Mucosa of gallbladder (tissue), 1 donor: ENCODE measurements around the gene RRAD. TPM values are rescaled to one million over a fixed set of nuclear protein-coding genes. Genes with fewer than 3 reads are reported as not detected.
"Not testable (repeated sequence)": the region's sequence is repeated elsewhere in the genome, so short reads cannot be mapped to it uniquely, and the experiment has no call there.

Experiments used
- DNase-seq: peaks from one replicate; pipeline ENCODE4 v3.0.0-alpha.2; 2020; ENCODE audit warnings: low spot score
- total RNA-seq: library from RNA; stranded (reverse); gene quantifications from one replicate; pipeline ENCODE4 v1.2.1, GENCODE V29; 2021
- donor health status: DM: no; HTN: no; CAD: no.

RRAD gene
- total RNA-seq, 1 donor from 2014 or later = 9.4 TPM

GRCh38 chr16:66900721-66901441 is 24.5 kb downstream of the RRAD start:
- peak; percentile 69 for DNase-seq

GRCh38 chr16:66899945-66900710 is 25.2 kb downstream of the RRAD start:
- peak; percentile 89 for DNase-seq

GRCh38 chr16:66899310-66899944 is 25.9 kb downstream of the RRAD start:
- no peak for DNase-seq

- no peak for DNase-seq
Measured at GRCh38 chr16:66898933-66899309, 26.4 kb downstream of the RRAD start.

GRCh38 chr16:66898207-66898606 is 27.1 kb downstream of the RRAD start:
- DNase-seq = peak; percentile 52

GRCh38 chr16:66896682-66897081 is 28.7 kb downstream of the RRAD start:
- DNase-seq = not testable (repeated sequence)

- no peak for DNase-seq
Measured at GRCh38 chr16:66895999-66896398, 29.3 kb downstream of the RRAD start.

- DNase-seq = no peak
Measured at GRCh38 chr16:66895689-66895979, 29.7 kb downstream of the RRAD start.

GRCh38 chr16:66894948-66895688 is 30.2 kb downstream of the RRAD start:
- DNase-seq = peak; percentile 82

GRCh38 chr16:66894055-66894454 is 31.3 kb downstream of the RRAD start:
- no peak for DNase-seq

- DNase-seq = no peak
Measured at GRCh38 chr16:66891797-66892196, 33.5 kb downstream of the RRAD start.

GRCh38 chr16:66891360-66891759 is 34.0 kb downstream of the RRAD start:
- no peak for DNase-seq

GRCh38 chr16:66890799-66891198 is 34.5 kb downstream of the RRAD start:
- DNase-seq = no peak

GRCh38 chr16:66889622-66890021 is 35.7 kb downstream of the RRAD start:
- no peak for DNase-seq

- no peak for DNase-seq
Measured at GRCh38 chr16:66888647-66889615, 36.4 kb downstream of the RRAD start.

- no peak for DNase-seq
Measured at GRCh38 chr16:66886914-66887313, 38.4 kb downstream of the RRAD start.

GRCh38 chr16:66886321-66886720 is 39.0 kb downstream of the RRAD start:
- no peak for DNase-seq

- no peak for DNase-seq
Measured at GRCh38 chr16:66885491-66885890, 39.8 kb downstream of the RRAD start.

- no peak for DNase-seq
Measured at GRCh38 chr16:66882702-66883101, 42.6 kb downstream of the RRAD start.

GRCh38 chr16:66881964-66882508 is 43.3 kb downstream of the RRAD start:
- DNase-seq = no peak

- no peak for DNase-seq
Measured at GRCh38 chr16:66881560-66881959, 43.8 kb downstream of the RRAD start.
